PFSK-1 (cell line): Measurements from ENCODE around the gene GOLGA8B.

Source experiments
- POLR2AphosphoS5 ChIP-seq: IDR thresholded peaks from 2 replicates; pipeline ENCODE4 v1.6.1; 2012; ENCODE audit warnings: low read depth, mild to moderate bottlenecking, control low read depth, low read length, moderate library complexity
- SIN3A ChIP-seq: IDR thresholded peaks from 2 replicates; pipeline ENCODE4 v1.6.1; 2012; ENCODE audit warnings: mild to moderate bottlenecking, low read length, moderate library complexity, borderline replicate concordance; ENCODE audit not compliant: insufficient read depth
- TAF1 ChIP-seq: IDR thresholded peaks from 2 replicates; pipeline ENCODE4 v1.6.1; 2012; ENCODE audit warnings: low read length, control low read depth, borderline replicate concordance; ENCODE audit not compliant: insufficient read depth
- TF ChIP-seq, protein P1 (sequence below), 2 experiments: IDR thresholded peaks; 2 replicates each; pipeline versions ENCODE4 v1.6.1 to v1.8.0; 2011 to 2012; ENCODE audit warnings: low read depth in 2 of 2, low read length in 2 of 2, control low read depth in 1 of 2, inconsistent platforms in 1 of 2, mild to moderate bottlenecking in 1 of 2, moderate library complexity in 1 of 2; ENCODE audit not compliant: insufficient read depth in 1 of 2

DNA sequence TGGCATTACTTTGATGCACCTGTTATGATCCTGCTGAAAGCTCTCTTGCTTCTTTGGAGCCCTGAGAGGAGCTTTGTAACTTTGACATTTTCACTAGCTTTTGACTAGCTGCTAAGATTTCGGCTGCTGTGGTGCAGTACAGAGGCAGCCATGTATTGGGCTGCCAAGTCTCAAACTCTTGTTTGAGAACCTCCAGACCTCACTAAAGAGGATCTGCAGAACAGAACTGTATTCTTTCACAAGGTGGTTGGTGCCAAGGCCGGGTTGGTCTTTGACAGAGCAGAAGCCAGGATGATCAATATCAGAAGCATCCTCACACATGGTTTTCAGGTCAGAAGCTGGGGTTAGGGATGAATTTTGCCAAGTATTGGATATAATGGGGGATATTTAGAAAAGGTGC is 34.6 kb upstream of the GOLGA8B start:
- TF ChIP-seq, protein P1, sequence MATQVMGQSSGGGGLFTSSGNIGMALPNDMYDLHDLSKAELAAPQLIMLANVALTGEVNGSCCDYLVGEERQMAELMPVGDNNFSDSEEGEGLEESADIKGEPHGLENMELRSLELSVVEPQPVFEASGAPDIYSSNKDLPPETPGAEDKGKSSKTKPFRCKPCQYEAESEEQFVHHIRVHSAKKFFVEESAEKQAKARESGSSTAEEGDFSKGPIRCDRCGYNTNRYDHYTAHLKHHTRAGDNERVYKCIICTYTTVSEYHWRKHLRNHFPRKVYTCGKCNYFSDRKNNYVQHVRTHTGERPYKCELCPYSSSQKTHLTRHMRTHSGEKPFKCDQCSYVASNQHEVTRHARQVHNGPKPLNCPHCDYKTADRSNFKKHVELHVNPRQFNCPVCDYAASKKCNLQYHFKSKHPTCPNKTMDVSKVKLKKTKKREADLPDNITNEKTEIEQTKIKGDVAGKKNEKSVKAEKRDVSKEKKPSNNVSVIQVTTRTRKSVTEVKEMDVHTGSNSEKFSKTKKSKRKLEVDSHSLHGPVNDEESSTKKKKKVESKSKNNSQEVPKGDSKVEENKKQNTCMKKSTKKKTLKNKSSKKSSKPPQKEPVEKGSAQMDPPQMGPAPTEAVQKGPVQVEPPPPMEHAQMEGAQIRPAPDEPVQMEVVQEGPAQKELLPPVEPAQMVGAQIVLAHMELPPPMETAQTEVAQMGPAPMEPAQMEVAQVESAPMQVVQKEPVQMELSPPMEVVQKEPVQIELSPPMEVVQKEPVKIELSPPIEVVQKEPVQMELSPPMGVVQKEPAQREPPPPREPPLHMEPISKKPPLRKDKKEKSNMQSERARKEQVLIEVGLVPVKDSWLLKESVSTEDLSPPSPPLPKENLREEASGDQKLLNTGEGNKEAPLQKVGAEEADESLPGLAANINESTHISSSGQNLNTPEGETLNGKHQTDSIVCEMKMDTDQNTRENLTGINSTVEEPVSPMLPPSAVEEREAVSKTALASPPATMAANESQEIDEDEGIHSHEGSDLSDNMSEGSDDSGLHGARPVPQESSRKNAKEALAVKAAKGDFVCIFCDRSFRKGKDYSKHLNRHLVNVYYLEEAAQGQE (IDR thresholded peaks at IDR 0.05; ENCODE audit: insufficient read depth in 1 of 2, low read depth in 2 of 2, low read length in 2 of 2): no peak
- TF ChIP-seq POLR2AphosphoS5 (no peak), SIN3A (no peak), TAF1 (no peak)
